ENCODE data around the gene ZNF385B.

ZNF385B gene

DNA sequence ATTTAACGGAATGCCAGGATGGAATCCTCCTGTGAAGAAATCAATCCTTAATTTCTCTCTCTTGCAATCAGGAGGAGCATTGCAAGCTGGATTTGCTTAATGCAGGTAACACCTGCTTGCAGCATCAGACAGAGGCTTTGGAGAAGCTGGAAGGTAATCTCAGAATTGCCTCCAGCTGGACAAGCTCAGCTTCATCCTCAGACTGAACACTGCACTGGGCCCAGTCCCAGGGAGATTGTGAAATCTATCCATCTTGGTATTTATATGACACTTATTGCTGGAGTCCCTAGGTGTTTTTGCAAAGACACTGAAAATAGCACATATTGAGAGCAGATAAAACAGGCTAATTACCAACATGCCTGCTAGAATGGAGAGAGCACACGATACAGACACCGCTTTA lies 417.4 kb downstream of the ZNF385B start:
- DNase-seq (ENCODE audit: low read depth in 3 of 3) = no peak

DNA sequence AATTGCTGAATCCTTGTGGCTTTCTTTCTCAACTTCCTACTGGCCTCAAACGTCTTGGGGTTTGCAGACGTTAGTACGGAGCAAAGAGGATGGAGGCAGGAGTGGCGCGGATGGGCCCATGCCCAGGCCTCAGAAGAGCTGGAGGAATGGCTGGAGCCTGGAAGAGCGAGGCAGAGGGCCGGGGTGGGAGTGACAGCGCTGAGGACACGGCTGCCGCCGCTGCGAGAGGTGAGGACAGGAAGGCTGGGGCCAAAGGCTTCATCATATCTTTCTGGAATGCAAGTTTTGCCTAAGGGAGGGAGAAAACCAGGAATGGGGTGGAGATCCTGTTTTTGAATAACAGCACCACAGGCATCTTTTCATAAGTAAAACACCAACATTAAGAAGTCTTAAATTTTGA lies 418.2 kb downstream of the ZNF385B start:
- no peak for DNase-seq (ENCODE audit: low read depth in 3 of 3)

DNA sequence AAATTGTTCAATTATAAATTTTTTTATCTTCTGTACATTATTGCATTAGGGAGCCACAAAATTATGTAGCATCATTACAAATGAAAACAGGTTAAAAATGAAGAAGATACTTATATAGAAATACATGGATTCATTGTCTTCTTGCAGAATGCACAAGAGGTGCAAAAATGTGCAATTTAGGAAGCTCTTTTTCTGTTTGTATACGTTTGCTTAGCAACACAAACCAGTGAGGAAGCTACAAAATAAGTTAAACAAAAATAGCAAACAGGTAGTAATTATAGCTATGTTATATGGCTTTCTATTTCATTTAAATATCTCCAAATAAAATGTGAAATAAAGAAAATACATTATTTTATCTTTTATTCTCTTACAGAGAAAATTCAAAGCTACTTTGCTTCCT lies 419.2 kb downstream of the ZNF385B start:
- DNase-seq (ENCODE audit: low read depth in 3 of 3) = no peak

DNA sequence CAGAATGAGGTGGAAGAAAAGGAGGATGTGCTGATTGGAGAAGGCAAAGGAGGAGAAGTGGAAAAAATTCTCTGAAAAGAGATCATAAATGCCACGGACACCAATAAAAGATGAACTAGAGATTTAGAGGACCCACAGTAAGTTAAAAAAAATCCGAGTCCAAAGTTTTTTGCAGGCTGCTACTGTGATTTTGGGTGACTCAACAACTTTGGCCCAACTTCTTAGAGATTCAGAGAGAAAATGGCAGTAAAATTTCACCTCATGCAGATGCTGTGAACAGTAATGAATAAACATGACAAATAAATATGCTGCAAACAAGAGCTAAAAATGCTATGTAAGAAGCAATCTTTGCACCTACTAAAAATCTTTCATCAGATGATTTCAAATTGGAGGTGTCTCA lies 419.9 kb downstream of the ZNF385B start:
- DNase-seq (ENCODE audit: low read depth in 3 of 3) = no peak

DNA sequence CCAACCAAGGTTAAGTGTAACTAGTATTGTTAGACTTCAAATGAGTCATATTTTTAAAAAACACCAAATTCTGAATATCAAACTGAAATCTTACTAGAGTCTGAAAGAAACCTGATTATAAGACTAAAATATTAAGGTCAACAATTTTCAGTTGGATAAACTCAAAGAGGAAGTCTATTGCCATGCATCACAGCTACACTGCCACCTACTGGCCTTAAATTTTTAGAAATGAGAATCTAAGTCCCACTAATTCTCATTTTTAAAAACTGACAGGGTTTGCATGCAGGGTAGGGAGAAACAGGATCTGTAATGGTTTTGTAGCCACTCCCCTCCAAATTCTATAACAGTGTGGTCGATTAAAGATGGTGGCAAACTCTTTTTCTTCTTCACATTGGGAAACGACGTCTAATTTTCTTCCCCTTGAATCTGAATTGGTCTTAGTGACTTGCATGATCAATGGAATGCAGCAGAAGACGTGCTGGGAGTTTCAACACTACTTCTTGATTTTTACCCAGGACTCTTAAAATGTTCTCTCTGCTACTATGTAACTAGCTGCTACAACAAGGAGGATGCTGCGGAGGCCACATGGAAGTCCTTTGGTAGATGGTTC lies 420.7 kb downstream of the ZNF385B start:
- DNase-seq (ENCODE audit: low read depth in 3 of 3) = no peak

DNA sequence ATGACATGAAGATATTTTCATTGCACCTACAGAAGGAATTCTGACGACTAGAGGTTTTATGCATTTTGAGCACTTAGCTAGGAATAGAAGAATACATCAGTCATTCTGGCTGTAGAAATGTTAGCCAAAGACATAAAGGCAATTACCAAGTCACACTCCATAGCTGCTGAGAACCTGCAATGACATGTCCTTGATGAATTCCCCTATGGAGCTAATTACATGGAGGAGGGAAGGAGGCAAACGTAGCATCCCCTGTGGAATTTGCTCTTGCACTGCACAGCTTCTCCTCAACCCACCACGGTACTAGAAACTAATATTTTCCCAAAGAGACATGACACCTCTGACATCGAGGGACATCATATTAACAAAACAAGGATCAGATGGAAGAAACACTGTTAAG lies 422.8 kb downstream of the ZNF385B start:
- DNase-seq (ENCODE audit: low read depth in 3 of 3) = no peak

DNA sequence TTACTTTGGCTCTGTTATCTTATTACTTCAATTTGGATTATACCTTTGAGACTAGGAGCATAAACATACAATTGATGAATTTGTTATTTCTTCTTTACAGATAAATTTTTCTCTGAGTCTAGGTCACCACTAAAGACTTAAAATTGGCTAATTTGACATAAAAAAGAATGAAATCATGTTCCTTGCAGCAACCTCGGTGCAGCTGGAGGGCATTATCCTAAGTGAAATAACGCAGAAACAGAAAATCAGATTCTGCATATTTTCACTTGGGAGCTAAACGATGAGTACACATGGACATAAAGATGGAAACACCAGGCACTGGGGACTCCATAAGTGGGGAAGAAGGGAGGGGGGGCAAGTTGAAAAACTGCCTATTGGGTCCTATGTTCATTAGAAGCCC lies 424.0 kb downstream of the ZNF385B start:
- no peak for DNase-seq (ENCODE audit: low read depth in 3 of 3)

DNA sequence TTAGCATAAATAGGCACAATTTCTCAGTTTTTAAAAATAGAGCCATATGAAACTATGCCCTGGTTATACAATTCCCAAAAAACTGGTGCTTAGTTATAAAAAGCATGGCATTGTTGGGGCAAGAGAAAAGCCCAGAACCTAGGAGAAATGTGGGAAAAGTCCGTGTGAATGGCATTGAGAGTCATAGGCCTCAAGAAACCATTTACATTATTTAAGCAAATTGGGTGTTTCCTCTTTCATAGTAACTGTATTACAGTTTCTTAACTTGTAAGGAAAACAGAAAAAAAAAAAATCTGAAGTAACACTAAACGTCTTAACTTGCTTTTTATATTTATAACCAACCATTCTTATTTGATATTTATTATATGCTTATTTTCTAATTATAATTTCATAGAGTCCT lies 425.8 kb downstream of the ZNF385B start:
- DNase-seq (ENCODE audit: low read depth in 3 of 3) = no peak

DNA sequence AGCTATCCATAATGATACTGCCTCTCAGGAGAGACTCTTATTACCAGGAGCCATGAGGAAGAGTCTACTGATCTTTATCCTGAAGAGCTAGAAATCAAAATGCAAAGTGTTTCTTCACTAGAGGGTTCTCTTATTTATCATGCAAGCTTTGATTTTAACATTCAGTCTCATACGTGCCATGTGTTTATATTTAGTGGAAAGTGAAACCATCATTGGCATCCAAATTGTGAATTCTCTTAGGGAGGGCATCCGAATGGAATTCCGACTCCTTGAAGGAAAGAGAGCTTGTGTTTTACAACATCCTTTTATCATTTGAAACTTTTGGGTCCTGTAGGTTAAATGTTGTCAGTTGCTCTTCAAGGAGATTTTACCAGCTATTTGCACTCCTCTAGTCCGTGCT lies 426.4 kb downstream of the ZNF385B start:
- no peak for DNase-seq (ENCODE audit: low read depth in 3 of 3)

DNA sequence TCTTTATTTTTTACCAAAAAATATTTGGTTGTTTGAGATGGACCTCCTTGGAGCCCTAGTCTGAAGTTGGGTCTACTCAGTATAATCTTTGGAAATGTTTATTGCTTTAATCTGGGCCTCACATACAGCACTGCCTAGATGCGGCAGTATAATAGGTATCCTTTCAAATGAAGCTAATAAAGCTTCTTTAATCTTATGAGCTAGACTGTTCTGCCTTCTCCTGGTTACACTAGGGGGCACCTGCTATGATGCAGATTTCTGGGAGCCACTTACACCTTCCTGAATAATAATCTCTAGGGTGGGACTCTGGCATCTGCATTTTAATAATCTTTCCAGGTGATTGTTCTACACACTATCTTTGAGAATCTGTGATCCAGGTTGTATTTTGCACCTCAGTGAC lies 427.1 kb downstream of the ZNF385B start:
- DNase-seq (ENCODE audit: low read depth in 3 of 3) = no peak

DNA sequence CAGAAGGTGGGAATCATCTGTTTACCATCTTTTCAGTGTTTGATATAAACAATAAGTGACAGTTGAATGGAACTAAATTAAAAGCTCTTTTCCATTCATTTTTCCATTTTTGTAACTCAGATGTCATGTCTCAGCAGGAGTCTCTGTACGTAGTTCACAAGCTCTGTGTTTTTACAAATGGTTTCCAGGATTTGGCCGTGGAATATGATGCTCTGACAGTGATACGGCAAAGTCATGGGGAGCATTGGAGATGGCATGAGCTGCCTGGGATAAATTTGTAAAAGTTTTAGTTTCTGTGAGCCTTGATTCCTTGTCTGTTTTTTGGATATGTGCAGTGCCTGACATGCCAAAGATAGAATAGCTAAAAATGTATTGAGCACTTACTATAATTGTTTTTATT lies 428.7 kb downstream of the ZNF385B start:
- DNase-seq (ENCODE audit: low read depth in 3 of 3) = no peak

DNA sequence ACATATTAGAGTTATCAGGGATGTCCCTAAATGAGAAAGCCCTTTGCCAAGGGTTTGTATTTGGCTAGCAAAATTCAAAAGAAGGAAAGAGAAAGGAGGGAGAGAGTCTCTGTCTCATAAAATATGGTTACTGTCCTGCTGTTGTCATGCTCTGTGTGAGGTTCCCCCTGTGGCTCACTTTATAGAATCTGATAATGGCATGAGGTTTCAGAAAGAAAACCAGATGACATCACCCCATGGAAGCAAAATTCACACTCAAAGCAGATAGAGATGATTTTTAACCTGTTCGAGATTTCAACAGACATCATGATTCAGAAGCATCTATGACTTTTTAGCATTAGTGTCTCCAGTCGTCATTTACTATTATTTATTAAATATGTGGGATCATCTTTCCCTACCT lies 431.8 kb downstream of the ZNF385B start:
- no peak for DNase-seq (ENCODE audit: low read depth in 3 of 3)

DNA sequence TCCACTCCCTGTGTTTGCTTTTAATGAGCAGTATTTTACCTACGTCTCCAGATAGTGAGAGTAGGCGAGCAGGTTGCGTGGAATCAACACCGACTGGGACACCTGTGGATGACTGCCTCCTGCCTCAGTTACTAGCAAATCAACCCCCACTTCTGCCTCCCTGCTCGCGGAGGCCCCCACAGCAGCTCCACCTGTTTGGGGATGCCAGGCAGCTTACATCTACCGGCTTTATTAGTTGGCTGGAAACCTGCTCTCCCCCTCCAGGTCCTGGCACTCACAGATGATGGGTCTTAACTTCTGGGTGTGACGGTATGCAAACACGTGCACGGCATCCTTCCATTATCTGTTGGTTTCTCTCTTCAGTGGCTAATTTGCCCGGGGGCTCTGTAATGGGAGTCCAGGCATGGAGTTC lies 432.3 kb downstream of the ZNF385B start:
- DNase-seq (ENCODE audit: low read depth in 3 of 3) = no peak

DNA sequence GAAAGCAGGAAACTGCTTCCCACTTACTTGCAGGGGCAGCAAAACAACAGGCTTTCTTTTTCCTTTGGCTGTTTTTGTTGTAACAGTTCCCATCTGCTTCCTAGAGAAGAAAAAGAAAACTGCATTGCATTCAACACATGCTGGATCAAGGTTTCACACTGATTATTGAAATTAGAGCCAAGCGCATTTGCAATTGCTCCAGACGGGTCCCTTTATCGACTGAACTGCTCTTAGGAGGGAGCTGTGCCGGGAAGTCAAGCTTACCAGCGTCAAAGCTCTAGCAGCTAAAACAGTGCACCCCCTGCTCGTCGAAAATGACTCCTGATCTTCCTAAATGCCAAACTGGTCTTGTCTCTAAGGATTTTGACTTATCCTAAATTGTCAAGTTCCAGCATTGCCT lies 432.8 kb downstream of the ZNF385B start:
- no peak for DNase-seq (ENCODE audit: low read depth in 3 of 3)

DNA sequence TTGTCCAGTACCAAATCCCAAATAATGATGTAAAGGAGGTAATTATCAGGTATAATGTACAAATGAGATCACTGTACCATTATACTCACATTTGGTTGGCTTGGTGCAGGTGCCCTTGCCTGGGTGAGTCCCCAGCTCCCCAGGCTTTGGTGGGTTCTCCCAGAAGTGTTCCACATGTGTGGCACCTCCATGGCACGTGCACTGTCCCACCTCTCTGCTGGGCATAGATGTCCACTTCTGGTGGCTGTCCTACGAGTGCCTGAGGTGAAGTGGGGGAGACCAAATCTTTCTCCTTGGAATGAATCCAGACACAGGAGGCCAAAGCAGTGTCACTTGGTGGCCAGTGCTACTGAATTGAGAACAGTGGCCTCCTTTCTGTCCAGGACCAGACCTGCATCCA lies 434.3 kb downstream of the ZNF385B start:
- DNase-seq (ENCODE audit: low read depth in 3 of 3) = no peak

DNA sequence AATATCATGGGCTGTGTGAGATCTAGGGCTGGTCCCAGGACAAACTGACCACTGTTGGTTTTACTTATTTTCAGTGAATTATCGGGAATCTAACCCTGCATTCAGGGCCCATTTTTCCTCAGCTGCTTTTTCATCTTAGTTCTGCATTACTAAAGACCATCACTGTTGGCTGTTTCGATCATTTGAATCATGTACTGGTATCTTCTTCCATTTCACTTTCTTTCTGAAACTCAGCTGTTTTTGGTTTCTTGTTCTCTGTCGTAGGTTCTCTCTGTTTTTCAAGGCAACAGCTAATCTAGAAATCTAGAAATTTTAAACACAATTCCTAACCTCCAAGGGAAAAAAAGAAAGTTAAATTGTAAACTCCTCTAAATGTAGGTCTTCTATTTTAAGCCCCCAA lies 436.8 kb downstream of the ZNF385B start:
- DNase-seq (ENCODE audit: low read depth in 3 of 3) = no peak

DNA sequence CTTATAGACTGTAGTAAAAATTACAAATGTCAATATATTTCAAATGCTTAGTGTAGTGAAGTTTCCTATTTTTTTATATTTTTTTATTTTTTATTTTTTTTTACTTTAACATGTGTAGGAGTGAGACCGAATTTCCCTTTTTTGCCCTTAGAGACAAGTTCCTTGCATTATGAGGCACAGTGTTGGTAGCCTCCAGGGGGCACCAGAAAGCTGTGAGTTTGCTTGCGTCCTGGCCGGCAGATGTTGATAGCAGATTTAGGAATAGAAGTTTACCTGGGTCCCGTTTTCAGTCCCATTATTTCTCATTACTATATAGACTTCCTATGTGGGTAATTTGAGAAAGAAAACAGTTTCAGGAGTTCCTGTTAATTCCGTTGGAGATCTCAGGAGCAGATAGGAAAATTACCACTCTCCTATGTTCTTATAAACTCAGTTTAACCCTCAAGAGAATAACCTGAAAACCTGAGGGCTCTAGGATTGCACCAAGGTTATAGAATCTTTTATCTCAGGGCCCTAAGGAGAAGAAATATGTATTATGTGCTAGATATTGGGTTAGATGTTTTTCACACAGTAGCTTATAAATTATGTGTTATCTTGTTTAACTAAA lies 439.3 kb downstream of the ZNF385B start:
- DNase-seq (ENCODE audit: low read depth in 3 of 3) = peak; percentile 19 to 30 (median 29)

DNA sequence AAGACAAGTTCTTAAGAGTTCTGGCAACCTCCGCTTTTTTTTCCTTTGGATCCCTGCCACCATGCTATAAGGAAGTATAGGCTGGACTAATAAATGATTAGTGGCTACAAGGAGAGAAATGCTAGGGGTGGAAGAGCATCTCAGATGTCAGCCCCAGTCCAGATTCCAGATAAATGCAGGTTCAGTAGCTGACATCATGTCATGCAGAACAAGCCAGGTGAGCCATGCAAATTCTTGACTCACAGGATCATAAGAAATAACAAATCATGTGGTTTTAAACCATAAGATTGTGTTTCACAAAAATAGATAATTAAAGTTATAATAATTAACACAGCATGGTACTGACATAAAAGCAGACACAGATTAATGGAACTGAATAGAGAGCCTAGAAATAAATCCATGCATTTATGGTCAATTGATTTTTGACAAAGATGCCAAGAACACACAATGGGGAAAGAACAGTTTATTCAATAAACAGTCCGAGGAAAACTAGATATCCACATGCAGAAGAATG lies 443.9 kb downstream of the ZNF385B start:
- DNase-seq (ENCODE audit: low read depth in 3 of 3) = no peak

DNA sequence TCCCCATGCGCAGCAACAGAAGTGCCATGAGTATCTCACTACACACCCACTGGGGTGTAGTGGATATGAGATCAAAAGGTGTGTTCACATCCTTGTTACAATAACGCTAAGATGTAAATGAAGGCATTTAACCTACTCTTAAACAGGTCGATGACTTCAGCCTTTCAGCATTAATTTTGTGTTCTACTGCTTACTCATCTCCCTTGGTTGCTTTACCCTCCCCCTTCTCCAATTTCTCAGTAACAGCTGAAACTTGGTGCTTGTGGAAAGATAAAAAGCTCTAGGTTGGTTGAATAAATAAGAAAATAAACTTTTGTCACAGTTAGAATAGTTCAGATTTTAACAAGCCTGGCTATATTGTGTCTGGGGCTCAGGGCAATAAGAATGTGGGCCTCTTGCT lies 449.3 kb downstream of the ZNF385B start:
- no peak for DNase-seq (ENCODE audit: low read depth in 3 of 3)

DNA sequence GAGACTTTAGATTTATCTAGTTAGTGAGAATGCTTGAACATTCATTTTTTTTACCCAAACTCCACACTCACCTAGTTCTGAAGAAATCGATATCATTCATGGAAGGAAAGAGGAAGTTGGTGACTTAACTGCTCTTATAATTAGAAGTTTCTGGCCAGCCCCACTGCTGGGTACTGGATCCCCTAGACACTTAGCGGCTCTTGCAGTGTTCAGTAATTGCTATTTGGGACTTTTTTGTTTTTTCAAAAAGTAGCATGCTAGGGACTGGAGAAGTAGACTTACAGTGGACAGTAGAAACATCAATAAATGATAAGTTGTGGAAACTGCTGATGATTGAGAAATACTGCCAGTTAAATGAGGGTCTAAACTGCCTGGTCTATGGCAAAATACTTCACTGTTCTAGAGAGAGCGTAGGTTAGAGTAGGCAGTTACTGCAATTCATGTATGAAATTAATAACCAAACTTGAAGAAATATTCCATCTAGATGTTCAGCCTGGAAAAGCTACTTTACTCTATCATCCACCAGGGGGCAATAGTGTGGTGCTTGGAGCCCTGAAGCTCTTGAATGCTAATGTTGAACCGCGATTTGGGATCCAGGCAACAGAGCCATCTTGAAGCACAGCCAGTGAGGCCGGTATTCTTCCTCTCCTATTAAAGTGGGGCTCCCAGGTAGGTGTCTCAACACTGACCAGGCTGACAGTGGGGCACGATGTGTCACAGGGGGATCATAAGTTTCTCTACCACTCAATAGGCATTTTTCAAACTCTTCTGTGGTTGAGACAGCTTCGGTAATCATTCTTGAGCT lies 450.7 kb downstream of the ZNF385B start:
- DNase-seq (ENCODE audit: low read depth in 3 of 3) = peak in 1 of 3 donors; percentile 3

DNA sequence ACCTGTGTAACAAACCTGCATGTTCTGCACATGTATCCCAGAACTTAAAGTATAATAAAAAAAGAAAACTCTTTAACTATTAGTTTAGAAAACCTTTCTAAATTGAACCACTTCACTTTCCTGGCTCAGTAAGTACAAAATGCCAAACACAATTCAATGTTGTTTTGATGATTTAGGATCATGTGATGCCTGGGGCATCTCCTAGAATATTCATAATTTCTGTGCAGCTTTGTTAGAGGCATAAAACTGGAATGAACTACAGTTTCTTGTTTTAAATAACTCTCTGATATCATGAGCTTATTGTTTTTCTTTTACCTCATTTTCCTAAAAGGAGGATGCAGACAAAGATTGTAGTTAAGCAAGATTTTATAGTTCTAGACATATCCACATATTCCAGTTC lies 457.8 kb downstream of the ZNF385B start:
- no peak for DNase-seq (ENCODE audit: low read depth in 3 of 3)

DNA sequence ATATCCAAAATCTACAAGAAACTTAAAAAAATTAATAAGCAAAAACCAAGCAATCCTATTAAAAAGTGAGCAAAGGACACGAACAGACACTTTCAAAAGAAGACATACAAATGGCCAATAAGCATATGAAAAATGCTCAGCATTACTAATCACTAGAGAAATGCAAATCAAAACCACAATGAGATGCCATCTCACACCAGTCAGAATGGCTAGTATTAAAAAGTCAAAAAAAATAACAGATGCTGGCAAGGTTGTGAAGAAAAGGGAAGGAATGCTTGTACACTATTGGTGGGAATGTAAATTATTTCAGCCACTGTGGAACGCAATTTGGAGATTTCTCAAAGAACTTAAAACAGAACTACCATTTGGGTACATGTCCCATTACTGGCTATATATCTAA lies 467.9 kb downstream of the ZNF385B start:
- DNase-seq (ENCODE audit: low read depth in 3 of 3) = no peak

All from stimulated activated CD4-positive, alpha-beta T cell treated with anti-CD3 and anti-CD28 coated beads, TNF-alpha, amount 100 ng/mL, for 48 hours (primary cell).